H1 (cell line): Measurements from ENCODE around the gene MBNL2.

ENCODE experiments used
- ASH2L ChIP-seq: fragments of 200-600, 300-600 bp; sonication (generic); IDR thresholded peaks from one replicate; pipeline ENCODE4 v1.7.1; 2017; ENCODE audit warnings: low read length
- EZH2 ChIP-seq: fragments of 200-600 bp; sonication (generic); IDR thresholded peaks from 2 replicates; pipeline ENCODE4 v1.7.1; 2012; ENCODE audit warnings: low read depth, mild to moderate bottlenecking, moderate library complexity, low read length, inconsistent platforms; ENCODE audit not compliant: severe bottlenecking
- GABPA ChIP-seq: IDR thresholded peaks from 2 replicates; pipeline ENCODE4 v1.6.1; 2011; ENCODE audit warnings: mild to moderate bottlenecking, low read length, moderate library complexity, borderline replicate concordance; ENCODE audit not compliant: insufficient read depth
- KDM5A ChIP-seq: fragments of 200-600 bp; IDR thresholded peaks from 2 replicates; pipeline ENCODE4 v1.7.1; 2012; ENCODE audit warnings: mild to moderate bottlenecking, low read length, inconsistent platforms, mixed read lengths
- MAFK ChIP-seq: IDR thresholded peaks from 2 replicates; pipeline ENCODE4 v1.6.1; 2012; ENCODE audit warnings: low read depth, mild to moderate bottlenecking, improper control_type of control experiment, low read length
- POLR2A ChIP-seq, 2 experiments: IDR thresholded peaks; 1 replicate in 1 of 2; 2 replicates in 1 of 2; pipeline ENCODE4 v1.6.1; 2011; ENCODE audit warnings: low read depth in 2 of 2, low read length in 2 of 2, mild to moderate bottlenecking in 2 of 2; ENCODE audit errors: control extremely low read depth in 1 of 2
- SUZ12 ChIP-seq: fragments of 200-600 bp; sonication (generic); IDR thresholded peaks from 2 replicates; pipeline ENCODE4 v1.6.1; 2012; ENCODE audit warnings: mild to moderate bottlenecking, inconsistent platforms, low read length, moderate library complexity, mixed read lengths
- TAF1 ChIP-seq: IDR thresholded peaks from 2 replicates; pipeline ENCODE4 v1.6.1; 2011; ENCODE audit warnings: mild to moderate bottlenecking, low read depth, low read length
- YY1 ChIP-seq: IDR thresholded peaks from 2 replicates; pipeline ENCODE4 v1.6.1; 2011; ENCODE audit warnings: low read depth, mild to moderate bottlenecking, low read length
- TF ChIP-seq, protein P1 (sequence below): IDR thresholded peaks from 2 replicates; pipeline ENCODE4 v1.6.1; 2011; ENCODE audit warnings: low read length, improper control_type of control experiment
- TF ChIP-seq, protein P2 (sequence below), 3 experiments: IDR thresholded peaks; 1 replicate in 2 of 3; 2 replicates in 1 of 3; pipeline versions ENCODE4 v1.5.1 to v1.6.1; 2011; ENCODE audit warnings: low read length in 3 of 3, mild to moderate bottlenecking in 3 of 3, inconsistent platforms in 2 of 3, low read depth in 1 of 3, moderate library complexity in 1 of 3; ENCODE audit not compliant: insufficient read depth in 1 of 3; ENCODE audit errors: control extremely low read depth in 1 of 3
- TF ChIP-seq, protein P3 (sequence below): IDR thresholded peaks from 2 replicates; pipeline ENCODE4 v1.6.1; 2012; ENCODE audit warnings: inconsistent platforms
- TF ChIP-seq, protein P4 (sequence below): IDR thresholded peaks from 2 replicates; pipeline ENCODE4 v1.6.1; 2012; ENCODE audit warnings: inconsistent platforms

DNA sequence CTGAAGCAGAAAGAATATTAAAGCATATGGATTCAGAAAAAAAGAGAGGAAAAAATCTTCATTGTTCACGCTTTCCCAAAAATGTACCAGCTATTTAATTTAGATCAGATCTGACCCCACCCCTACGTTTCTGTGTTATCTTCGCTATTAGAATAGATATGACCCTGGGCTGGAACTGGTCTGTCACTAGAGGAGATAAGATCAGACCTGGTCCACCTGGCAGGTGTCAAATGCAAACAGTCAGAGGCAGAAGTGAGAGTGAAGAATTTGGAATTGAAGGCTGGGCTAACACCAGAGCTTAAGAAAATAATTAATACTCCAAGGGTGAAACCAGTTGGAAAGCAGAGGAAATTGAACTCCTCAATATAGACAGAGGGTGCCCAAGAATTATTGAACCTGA lies 30.0 kb upstream of the MBNL2 start:
- TF ChIP-seq, protein P1, sequence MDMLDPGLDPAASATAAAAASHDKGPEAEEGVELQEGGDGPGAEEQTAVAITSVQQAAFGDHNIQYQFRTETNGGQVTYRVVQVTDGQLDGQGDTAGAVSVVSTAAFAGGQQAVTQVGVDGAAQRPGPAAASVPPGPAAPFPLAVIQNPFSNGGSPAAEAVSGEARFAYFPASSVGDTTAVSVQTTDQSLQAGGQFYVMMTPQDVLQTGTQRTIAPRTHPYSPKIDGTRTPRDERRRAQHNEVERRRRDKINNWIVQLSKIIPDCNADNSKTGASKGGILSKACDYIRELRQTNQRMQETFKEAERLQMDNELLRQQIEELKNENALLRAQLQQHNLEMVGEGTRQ = no peak
- TF ChIP-seq, protein P2, sequence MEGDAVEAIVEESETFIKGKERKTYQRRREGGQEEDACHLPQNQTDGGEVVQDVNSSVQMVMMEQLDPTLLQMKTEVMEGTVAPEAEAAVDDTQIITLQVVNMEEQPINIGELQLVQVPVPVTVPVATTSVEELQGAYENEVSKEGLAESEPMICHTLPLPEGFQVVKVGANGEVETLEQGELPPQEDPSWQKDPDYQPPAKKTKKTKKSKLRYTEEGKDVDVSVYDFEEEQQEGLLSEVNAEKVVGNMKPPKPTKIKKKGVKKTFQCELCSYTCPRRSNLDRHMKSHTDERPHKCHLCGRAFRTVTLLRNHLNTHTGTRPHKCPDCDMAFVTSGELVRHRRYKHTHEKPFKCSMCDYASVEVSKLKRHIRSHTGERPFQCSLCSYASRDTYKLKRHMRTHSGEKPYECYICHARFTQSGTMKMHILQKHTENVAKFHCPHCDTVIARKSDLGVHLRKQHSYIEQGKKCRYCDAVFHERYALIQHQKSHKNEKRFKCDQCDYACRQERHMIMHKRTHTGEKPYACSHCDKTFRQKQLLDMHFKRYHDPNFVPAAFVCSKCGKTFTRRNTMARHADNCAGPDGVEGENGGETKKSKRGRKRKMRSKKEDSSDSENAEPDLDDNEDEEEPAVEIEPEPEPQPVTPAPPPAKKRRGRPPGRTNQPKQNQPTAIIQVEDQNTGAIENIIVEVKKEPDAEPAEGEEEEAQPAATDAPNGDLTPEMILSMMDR (IDR thresholded peaks at IDR 0.05; ENCODE audit: control extremely low read depth in 1 of 3, insufficient read depth in 1 of 3, low read depth in 1 of 3, low read length in 3 of 3) = no peak
- TF ChIP-seq POLR2A (IDR thresholded peaks at IDR 0.05; ENCODE audit: control extremely low read depth in 1 of 2, low read depth in 2 of 2, low read length in 2 of 2) (no peak), EZH2 (no peak), TAF1 (no peak), MAFK (no peak), GABPA (no peak), KDM5A (no peak), YY1 (no peak), SUZ12 (no peak), ASH2L (no peak)
- TF ChIP-seq, protein P3, sequence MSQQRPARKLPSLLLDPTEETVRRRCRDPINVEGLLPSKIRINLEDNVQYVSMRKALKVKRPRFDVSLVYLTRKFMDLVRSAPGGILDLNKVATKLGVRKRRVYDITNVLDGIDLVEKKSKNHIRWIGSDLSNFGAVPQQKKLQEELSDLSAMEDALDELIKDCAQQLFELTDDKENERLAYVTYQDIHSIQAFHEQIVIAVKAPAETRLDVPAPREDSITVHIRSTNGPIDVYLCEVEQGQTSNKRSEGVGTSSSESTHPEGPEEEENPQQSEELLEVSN = no peak
- TF ChIP-seq, protein P4, sequence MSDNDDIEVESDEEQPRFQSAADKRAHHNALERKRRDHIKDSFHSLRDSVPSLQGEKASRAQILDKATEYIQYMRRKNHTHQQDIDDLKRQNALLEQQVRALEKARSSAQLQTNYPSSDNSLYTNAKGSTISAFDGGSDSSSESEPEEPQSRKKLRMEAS = no peak
